ENCODE data around the gene ZNF639.

ZNF639 gene

GRCh38 chr3:179318876-179319275, 4.0 kb upstream of the ZNF639 start:
- no peak for DNase-seq (ENCODE audit: low spot score)

- peak; percentile 54 for DNase-seq (ENCODE audit: low spot score)
These were observed 1.1 kb upstream of the ZNF639 start for GRCh38 chr3:179321668-179322285.

GRCh38 chr3:179323197-179324110, 623 bp downstream of the ZNF639 start:
- peak; percentile 84 for DNase-seq (ENCODE audit: low spot score)

- peak; percentile 40 for DNase-seq (ENCODE audit: low spot score)
These were observed 1.5 kb downstream of the ZNF639 start for GRCh38 chr3:179324270-179324754.

- no peak for DNase-seq (ENCODE audit: low spot score)
These were observed 7.6 kb downstream of the ZNF639 start for GRCh38 chr3:179330438-179330837.

GRCh38 chr3:179332240-179332639, 9.4 kb downstream of the ZNF639 start:
- DNase-seq (ENCODE audit: low spot score), result no peak

GRCh38 chr3:179333084-179333483, 10.3 kb downstream of the ZNF639 start:
- DNase-seq (ENCODE audit: low spot score), result no peak

GRCh38 chr3:179336345-179336929, 13.6 kb downstream of the ZNF639 start:
- DNase-seq (ENCODE audit: low spot score), result no peak

GRCh38 chr3:179347345-179348194, 24.7 kb downstream of the ZNF639 start, which contains the start of gene MFN1:
MFN1 (plus strand) TSS chr3:179347709; CDS start chr3:179348852, 1,143 bp downstream.
- DNase-seq (ENCODE audit: low spot score), result peak; percentile 95

GRCh38 chr3:179348325-179349013, 25.6 kb downstream of the ZNF639 start:
- no peak for DNase-seq (ENCODE audit: low spot score)

- DNase-seq (ENCODE audit: low spot score), result no peak
These were observed 33.2 kb downstream of the ZNF639 start for GRCh38 chr3:179355996-179356395.

- DNase-seq (ENCODE audit: low spot score), result no peak
These were observed 40.5 kb downstream of the ZNF639 start for GRCh38 chr3:179363332-179363731.

GRCh38 chr3:179369621-179370020, 46.8 kb downstream of the ZNF639 start:
- DNase-seq (ENCODE audit: low spot score), result no peak

- DNase-seq (ENCODE audit: low spot score), result no peak
These were observed 51.1 kb downstream of the ZNF639 start for GRCh38 chr3:179373938-179374337.

GRCh38 chr3:179375091-179375999, 52.5 kb downstream of the ZNF639 start:
- no peak for DNase-seq (ENCODE audit: low spot score)

- DNase-seq (ENCODE audit: low spot score), result no peak
These were observed 53.6 kb downstream of the ZNF639 start for GRCh38 chr3:179376474-179376873.
